Lower leg skin (tissue), 3 donors: ENCODE data around the gene EVX2.

Experiments
- POLR2A ChIP-seq, 2 donors: fragments of 450-650 bp; IDR thresholded peaks; one replicate each; pipeline ENCODE4 v1.6.1; 2016 to 2017; ENCODE audit warnings: antibody characterized with exemption in 2 of 2, mild to moderate bottlenecking in 1 of 2, moderate library complexity in 1 of 2
- TF ChIP-seq, protein P1 (sequence below), 3 donors: fragments of 450-650 bp; IDR thresholded peaks; one replicate each; pipeline ENCODE4 v1.5.1; 2016; ENCODE audit warnings: antibody characterized with exemption in 3 of 3, mild to moderate bottlenecking in 3 of 3, moderate library complexity in 2 of 3

DNA sequence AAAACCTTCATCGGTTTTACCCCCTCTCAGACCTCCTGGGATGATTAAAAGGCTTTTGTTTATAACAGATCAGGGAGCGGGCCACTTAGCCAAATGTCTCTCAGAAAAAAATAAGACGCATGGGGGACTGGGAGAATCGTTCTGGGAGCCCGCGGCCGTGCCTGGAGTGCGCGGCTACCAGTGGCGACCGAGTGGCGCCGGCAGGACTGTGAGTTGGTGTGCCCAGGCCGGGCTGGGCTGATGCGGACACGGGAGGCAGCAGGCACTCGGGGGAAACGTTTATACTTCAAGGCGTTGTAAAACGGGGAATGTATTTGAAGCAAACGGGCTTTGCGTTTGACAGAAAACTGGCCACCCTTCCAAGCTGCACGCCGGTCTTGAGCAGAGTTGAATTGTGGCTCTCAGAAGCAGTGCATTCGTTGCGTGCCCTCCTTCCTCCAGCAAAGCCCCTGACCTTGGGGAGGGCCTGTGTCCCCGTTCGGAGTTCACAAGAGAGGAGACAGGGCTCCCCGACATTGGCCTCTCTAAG, 28.1 kb upstream of the EVX2 start:
- TF ChIP-seq, protein P1, sequence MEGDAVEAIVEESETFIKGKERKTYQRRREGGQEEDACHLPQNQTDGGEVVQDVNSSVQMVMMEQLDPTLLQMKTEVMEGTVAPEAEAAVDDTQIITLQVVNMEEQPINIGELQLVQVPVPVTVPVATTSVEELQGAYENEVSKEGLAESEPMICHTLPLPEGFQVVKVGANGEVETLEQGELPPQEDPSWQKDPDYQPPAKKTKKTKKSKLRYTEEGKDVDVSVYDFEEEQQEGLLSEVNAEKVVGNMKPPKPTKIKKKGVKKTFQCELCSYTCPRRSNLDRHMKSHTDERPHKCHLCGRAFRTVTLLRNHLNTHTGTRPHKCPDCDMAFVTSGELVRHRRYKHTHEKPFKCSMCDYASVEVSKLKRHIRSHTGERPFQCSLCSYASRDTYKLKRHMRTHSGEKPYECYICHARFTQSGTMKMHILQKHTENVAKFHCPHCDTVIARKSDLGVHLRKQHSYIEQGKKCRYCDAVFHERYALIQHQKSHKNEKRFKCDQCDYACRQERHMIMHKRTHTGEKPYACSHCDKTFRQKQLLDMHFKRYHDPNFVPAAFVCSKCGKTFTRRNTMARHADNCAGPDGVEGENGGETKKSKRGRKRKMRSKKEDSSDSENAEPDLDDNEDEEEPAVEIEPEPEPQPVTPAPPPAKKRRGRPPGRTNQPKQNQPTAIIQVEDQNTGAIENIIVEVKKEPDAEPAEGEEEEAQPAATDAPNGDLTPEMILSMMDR (IDR thresholded peaks at IDR 0.05): no peak
- no peak for TF ChIP-seq POLR2A (IDR thresholded peaks at IDR 0.05)
